ENCODE measurements around the gene SLC22A2.

Gene SLC22A2

GRCh38 chr6:160273196-160273595 lies 14.6 kb upstream of the SLC22A2 start:
- DNase-seq: no peak

GRCh38 chr6:160272707-160273106 lies 14.1 kb upstream of the SLC22A2 start:
- DNase-seq: no peak

DNA sequence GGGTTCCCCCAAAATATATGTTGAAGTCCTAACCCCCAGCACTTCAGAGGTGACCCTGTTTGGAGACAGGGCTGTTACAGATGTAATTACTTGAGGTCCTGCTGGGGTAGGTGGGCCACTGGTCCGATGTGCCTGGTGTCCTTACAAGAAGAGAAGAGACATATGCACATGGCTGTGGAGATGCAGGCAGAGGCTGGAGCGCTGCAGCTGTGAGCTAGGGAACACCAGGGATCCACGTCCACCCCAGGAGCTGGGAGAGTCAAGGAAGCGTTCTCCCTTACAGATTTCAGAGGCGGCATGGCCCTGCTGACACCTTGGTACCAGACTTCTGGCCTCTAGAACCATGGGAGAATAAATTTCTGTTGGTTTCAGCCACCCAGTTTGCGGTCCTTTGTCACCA lies 11.7 kb upstream of the SLC22A2 start:
- DNase-seq: no peak

GRCh38 chr6:160269771-160270170 lies 11.2 kb upstream of the SLC22A2 start:
- DNase-seq: no peak

DNA sequence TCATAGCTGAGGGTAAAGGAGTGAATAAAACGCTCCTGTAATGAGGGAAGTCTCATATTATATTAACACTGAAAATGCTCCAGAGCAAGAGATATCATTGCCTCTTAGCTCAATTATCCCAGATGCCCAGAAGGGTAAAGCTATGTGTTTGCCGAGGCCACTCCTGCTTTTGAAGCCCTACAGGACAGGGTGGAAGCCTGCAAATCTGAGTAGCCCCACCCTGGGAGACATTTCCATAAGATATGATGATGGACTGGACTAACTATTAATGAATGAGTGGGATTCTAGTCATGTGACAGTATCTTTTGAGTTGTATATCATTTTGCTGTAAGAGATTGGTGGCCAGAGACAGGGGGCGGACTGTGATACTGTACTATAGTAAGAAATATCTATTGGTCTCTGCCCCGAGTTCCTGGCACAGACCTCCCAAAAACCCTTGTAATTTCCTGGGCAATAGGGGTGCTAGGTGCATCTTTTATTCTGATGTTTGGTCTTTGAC lies 10.5 kb upstream of the SLC22A2 start:
- no peak for DNase-seq

DNA sequence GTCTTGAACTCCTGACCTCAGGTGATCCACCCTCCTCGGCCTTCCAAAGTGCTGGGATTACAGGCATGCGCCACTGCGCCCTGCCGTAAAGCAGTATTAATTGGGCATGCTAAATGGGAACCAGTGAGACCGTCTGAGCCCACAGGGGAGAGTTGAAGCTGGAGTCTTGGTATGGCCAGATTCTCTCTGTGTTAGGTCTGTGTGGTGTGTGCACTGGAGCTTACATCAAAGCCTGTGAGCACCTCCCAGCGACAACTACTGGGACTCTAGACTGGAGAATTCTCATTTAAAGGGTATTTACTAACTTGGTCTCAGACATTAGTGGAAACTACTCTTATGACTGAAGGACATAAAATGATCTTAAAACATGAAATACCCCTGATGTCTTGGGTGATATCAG lies 8.5 kb upstream of the SLC22A2 start:
- no peak for DNase-seq

DNA sequence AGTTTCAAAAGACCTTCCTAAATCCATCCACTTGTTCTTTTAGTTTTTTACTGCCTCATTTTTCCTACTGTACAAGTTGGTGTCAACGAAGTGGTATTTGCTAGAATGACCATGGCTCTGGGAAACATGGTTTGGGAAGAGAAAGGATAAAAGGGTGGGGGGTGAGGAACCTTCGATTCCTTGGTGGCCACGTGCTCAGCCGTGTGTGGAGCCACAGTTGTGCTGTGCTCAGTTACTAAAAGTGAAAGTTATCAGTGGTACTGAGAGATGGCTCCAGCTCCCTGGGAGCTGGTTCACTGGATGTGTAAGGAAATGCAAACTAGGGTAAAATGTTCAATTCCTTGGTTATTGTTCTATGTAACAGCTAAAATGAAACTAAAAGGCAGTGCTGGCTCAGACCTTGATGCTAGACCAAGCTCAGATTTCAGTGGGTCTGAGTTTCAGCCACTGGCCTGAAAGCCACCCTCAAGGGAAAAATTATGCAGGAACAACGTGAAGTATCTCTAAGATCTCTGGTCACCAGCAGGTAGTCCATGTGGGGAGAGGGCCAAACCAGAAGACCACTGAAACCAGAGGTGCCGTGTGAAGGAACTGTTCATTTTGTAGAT lies 7.4 kb upstream of the SLC22A2 start:
- DNase-seq: no peak

- no peak for DNase-seq
Measured at GRCh38 chr6:160264061-160264612, 5.5 kb upstream of the SLC22A2 start.

GRCh38 chr6:160263196-160263939 lies 4.7 kb upstream of the SLC22A2 start:
- no peak for DNase-seq

DNA sequence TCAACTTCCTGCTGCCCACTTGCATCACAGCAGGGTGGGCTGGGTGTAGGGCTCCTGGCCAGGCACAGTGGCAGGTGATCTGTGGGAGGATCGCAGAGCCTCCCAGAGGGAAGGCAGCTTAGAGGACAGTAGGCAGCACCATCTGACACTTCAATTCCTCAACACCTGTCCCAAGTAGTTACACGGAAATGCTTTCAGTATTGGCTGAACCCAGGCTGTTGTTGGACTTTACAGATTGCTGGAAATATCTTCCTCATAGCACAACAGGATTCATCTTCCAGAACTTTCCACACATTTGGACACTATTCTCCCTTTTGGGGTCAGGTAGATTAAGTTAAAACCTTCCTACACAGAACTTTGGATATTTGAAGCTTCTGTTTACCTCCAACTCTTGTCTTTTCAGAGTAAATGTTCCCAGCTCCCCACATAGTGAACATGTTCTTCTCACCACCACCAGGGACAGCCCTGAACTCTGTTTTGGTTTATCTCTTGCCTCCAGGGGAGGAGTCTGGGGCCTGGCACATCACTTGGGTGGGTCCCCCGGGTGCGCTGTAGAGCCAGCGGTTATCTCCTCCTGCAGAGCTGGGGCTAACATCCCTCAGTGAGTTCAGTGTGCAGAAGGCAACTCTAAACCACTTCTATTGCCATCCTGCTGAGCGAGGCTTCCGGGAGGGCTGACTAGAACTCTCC lies 3.5 kb upstream of the SLC22A2 start:
- no peak for DNase-seq

- no peak for DNase-seq
Measured at GRCh38 chr6:160260803-160261450, 2.3 kb upstream of the SLC22A2 start.

- no peak for DNase-seq
Measured at GRCh38 chr6:160260367-160260766, 1.7 kb upstream of the SLC22A2 start.

GRCh38 chr6:160259598-160259997 lies 977 bp upstream of the SLC22A2 start:
- no peak for DNase-seq

GRCh38 chr6:160259143-160259425 lies 463 bp upstream of the SLC22A2 start:
- DNase-seq: no peak

GRCh38 chr6:160256445-160256844 lies 2.2 kb downstream of the SLC22A2 start:
- no peak for DNase-seq

GRCh38 chr6:160254467-160255312 lies 3.9 kb downstream of the SLC22A2 start:
- no peak for DNase-seq

- DNase-seq: no peak
Measured at GRCh38 chr6:160253714-160254113, 4.9 kb downstream of the SLC22A2 start.

GRCh38 chr6:160253292-160253691 lies 5.3 kb downstream of the SLC22A2 start:
- DNase-seq: no peak

GRCh38 chr6:160252073-160252813 lies 6.4 kb downstream of the SLC22A2 start:
- DNase-seq: no peak

DNA sequence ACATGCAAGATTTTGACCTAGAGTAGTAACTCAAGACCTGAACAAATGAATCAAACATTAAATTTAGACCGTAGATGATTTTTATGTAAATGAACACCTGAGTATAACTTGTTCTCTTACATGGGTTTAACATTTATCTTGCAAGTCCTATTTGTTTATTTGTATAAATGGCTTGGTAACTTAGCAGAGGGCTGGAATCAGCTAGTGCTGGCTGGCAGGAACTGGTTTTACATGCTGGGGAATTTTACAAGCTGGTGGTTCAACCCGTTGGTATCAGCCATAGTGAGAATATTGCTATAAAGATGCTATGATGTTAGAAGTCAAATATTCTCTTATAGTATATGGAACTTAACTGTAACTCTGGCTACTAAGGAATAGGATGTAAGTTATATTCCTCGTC lies 8.9 kb downstream of the SLC22A2 start:
- no peak for DNase-seq

- no peak for DNase-seq
Measured at GRCh38 chr6:160248538-160248937, 10.1 kb downstream of the SLC22A2 start.

DNA sequence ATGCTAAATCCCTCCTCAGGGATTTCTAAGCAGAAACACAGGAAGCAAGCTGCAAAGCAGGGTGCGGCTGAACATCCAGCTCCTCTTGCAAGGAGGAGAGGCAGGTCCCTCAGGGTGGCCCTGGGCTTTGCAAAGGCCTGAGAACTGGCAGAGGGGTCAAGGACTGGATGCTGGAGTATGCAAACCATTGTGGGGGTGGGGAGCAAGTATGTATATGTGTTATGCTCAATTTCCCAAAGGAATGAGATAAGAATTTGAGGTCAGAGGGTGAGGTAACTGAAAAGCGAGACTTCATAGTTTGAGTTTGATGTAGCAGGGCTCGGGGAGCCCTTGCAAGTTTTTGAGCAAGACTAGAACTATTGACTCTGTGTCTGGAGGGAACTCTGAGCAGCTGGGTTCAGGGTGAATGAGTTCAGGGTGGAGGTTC lies 11.2 kb downstream of the SLC22A2 start:
- DNase-seq: no peak
